Upper lobe of left lung (tissue), 4 donors: Measurements from ENCODE around the gene MBLAC2.

Experiments
- POLR2A ChIP-seq, 4 donors: fragments of 450-650 bp; IDR thresholded peaks; one replicate each; pipeline ENCODE4 v1.5.1; 2016 to 2017; ENCODE audit warnings: antibody characterized with exemption in 4 of 4, mild to moderate bottlenecking in 2 of 4
- TF ChIP-seq, protein P1 (sequence below), 6 experiments: fragments of 450-650 bp in 4 of 6; fragments of 200-600 bp in 2 of 6; sonication (generic) in 2 of 6; IDR thresholded peaks; one replicate each; pipeline ENCODE4 v1.5.1; 2016 to 2019; ENCODE audit warnings: antibody characterized with exemption in 6 of 6

DNA sequence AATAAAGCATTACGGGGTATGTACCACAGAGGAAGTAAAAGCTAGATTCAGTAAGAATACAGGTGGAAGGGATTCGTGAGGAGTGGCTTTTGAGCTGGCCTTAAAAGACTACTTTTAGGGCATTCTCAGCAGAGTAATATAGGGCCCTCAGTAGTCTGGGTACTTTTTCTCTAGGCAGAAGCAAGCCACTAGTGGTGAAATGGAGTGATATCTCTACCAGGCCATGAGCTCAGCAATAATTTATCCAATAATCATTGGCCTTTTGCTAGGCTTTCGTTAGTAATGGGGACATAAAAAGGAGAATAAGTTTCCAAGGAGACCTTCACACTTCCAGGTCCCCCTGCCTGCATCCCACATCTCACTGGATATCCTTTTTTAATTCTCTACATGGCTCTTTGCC lies 1.8 kb upstream of the MBLAC2 start:
- TF ChIP-seq, protein P1, sequence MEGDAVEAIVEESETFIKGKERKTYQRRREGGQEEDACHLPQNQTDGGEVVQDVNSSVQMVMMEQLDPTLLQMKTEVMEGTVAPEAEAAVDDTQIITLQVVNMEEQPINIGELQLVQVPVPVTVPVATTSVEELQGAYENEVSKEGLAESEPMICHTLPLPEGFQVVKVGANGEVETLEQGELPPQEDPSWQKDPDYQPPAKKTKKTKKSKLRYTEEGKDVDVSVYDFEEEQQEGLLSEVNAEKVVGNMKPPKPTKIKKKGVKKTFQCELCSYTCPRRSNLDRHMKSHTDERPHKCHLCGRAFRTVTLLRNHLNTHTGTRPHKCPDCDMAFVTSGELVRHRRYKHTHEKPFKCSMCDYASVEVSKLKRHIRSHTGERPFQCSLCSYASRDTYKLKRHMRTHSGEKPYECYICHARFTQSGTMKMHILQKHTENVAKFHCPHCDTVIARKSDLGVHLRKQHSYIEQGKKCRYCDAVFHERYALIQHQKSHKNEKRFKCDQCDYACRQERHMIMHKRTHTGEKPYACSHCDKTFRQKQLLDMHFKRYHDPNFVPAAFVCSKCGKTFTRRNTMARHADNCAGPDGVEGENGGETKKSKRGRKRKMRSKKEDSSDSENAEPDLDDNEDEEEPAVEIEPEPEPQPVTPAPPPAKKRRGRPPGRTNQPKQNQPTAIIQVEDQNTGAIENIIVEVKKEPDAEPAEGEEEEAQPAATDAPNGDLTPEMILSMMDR (IDR thresholded peaks at IDR 0.05), result no peak
- no peak for TF ChIP-seq POLR2A (IDR thresholded peaks at IDR 0.05)
